Midbrain (tissue), 1 donor: ENCODE data around the gene OR2F2.

ENCODE experiments used
- DNase-seq: peaks from one replicate; lab custom pipeline; 2025; lab: John Stamatoyannopoulos, UW

The OR2F2 gene

GRCh38 chr7:143979998-143980397, 45.0 kb downstream of the OR2F2 start:
- DNase-seq, result no peak

DNA sequence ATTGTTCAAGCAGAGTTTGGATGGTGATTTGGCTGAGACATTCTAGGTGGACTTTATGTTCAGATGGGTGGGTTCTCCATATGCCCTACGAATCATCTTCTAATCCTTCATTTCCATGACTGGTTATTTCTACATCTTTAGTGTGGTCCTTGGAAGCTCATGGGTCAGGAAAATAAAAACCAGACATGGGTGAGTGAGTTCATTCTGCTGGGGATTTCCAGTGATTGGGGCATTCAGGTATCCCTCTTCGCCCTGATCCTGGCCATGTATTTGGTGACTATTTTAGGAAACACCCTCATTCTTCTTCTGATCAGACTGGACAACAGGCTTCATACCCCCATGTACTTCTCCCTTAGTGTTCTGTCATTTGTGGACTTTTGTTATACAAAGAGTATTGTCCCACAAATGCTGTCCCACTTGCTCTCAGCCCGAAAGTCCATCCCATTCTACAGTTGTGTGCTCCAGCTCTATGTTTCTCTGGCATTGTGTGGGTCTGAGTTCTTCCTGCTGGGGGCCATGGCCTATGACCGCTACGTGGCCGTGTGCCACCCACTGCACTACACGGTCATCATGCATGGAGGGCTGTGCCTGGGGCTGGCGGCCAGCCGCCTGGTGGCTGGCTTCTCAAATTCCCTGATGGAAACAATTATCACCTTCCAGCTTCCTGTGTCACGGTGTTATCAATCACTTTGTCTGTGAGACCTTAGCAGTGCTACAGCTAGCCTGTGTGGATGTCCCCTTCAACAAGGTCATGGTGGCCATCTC, 45.9 kb downstream of the OR2F2 start:
- no peak for DNase-seq

- no peak for DNase-seq
These were observed 48.9 kb downstream of the OR2F2 start for GRCh38 chr7:143983960-143984359.
